HEK293 (cell line): ENCODE data around the gene ACKR3.

Experiments
- CTCF ChIP-seq: fragments of 450-650 bp; formaldehyde crosslinking; IDR thresholded peaks from 2 replicates; pipeline ENCODE4 v1.5.1; 2016; ENCODE audit warnings: missing biosample characterization, missing genetic modification characterization
- ZEB2 ChIP-seq: fragments of 450-650 bp; formaldehyde crosslinking; IDR thresholded peaks from 2 replicates; pipeline ENCODE4 v1.5.1; 2016; ENCODE audit warnings: missing biosample characterization, missing genetic modification characterization
- ZNF23 ChIP-seq: fragments of 450-650 bp; formaldehyde crosslinking; IDR thresholded peaks from 2 replicates; pipeline ENCODE4 v1.5.1; 2016; ENCODE audit warnings: missing biosample characterization, missing genetic modification characterization, borderline replicate concordance
- ZNF354C ChIP-seq: fragments of 450-650 bp; formaldehyde crosslinking; IDR thresholded peaks from 2 replicates; pipeline ENCODE4 v1.5.1; 2016; ENCODE audit warnings: missing biosample characterization, missing genetic modification characterization, low read depth, borderline replicate concordance
- ZNF37A ChIP-seq: fragments of 450-650 bp; IDR thresholded peaks from 2 replicates; pipeline ENCODE4 v1.5.1; 2018; ENCODE audit warnings: missing biosample characterization, missing genetic modification characterization

GRCh38 chr2:236601316-236602202 lies 31.9 kb downstream of the ACKR3 start:
- TF ChIP-seq CTCF (tag by site-specific recombination) (no peak), ZNF37A (no peak), ZEB2 (tag by site-specific recombination) (no peak), ZNF354C (tag by site-specific recombination) (no peak), ZNF23 (no peak)
